T-cell (primary cell): ENCODE results near the gene PPP1R9B. TPM values are rescaled to one million over a fixed set of nuclear protein-coding genes. Genes with fewer than 3 reads are reported as not detected.

ENCODE experiments used
- ATAC-seq, 4 experiments: fragments of 200-7000 bp in 3 of 4; fragments of 150-1000 bp in 1 of 4; cut with Tn5 transposase; replicated peaks in 1 of 4; 1 replicate in 3 of 4; 2 replicates in 1 of 4; pipeline ENCODE4 v1.10.0; 2021; ENCODE audit warnings: moderate library complexity in 3 of 4, mild to moderate bottlenecking in 2 of 4, moderate number of reproducible peaks in 1 of 4
- CTCF ChIA-PET, 2 donors: fragments of 300-600 bp; sonication (Branson Sonifier 250); formaldehyde crosslinking; loops; one replicate each; lab custom pipeline; 2022; ENCODE audit warnings: antibody characterized with exemption in 2 of 2; lab: Charles Lee
- POLR2A ChIA-PET, 2 donors: fragments of 300-600 bp; sonication (Branson Sonifier 250); formaldehyde crosslinking; loops; one replicate each; lab custom pipeline; 2022; ENCODE audit warnings: antibody characterized with exemption in 2 of 2; lab: Charles Lee
- DNase-seq, 35 experiments: peaks; one replicate each; pipeline versions ENCODE4 v3.0.0 to v3.0.0-alpha.2; 2013 to 2023
- H3K27ac ChIP-seq: one replicate; pipeline ENCODE4 v1.5.1; 2013; ENCODE audit warnings: low read length
- H3K27me3 ChIP-seq, 2 experiments: replicated peaks in 1 of 2; 1 replicate in 1 of 2; 2 replicates in 1 of 2; pipeline versions ENCODE4 v1.6.1 to v1.7.0; 2013; ENCODE audit warnings: low read length in 1 of 2, mixed read lengths in 1 of 2; ENCODE audit not compliant: control insufficient read depth in 2 of 2, insufficient read depth in 2 of 2; ENCODE audit errors: extremely low read depth in 1 of 2
- H3K36me3 ChIP-seq, 2 donors: 1 replicate in 1 of 2; 2 replicates in 1 of 2; pipeline versions ENCODE4 v1.6.1 to v1.7.0; 2013; ENCODE audit warnings: low read length in 1 of 2; ENCODE audit not compliant: control insufficient read depth in 2 of 2, insufficient read depth in 1 of 2; ENCODE audit errors: extremely low read depth in 1 of 2
- H3K4me1 ChIP-seq, 2 experiments: 1 replicate in 1 of 2; 2 replicates in 1 of 2; pipeline versions ENCODE4 v1.6.1 to v1.7.0; 2013; ENCODE audit warnings: low read length in 2 of 2, mixed read lengths in 1 of 2; ENCODE audit not compliant: insufficient read depth in 2 of 2, control insufficient read depth in 1 of 2; ENCODE audit errors: extremely low read depth in 1 of 2
- H3K4me3 ChIP-seq, 2 donors: 1 replicate in 1 of 2; 2 replicates in 1 of 2; pipeline versions ENCODE4 v1.5.1 to v1.7.0; 2013; ENCODE audit warnings: mild to moderate bottlenecking in 2 of 2, low read length in 1 of 2, moderate library complexity in 1 of 2; ENCODE audit not compliant: control insufficient read depth in 1 of 2; ENCODE audit errors: extremely low read depth in 1 of 2
- H3K9me3 ChIP-seq: 2 replicates; pipeline ENCODE4 v1.7.0; 2013
- H3K27ac Mint-ChIP-seq, 2 donors: one replicate each; pipeline ENCODE4 v1.8.0; 2020 to 2021; ENCODE audit warnings: mild to moderate bottlenecking in 2 of 2, mixed read lengths in 2 of 2
- H3K27me3 Mint-ChIP-seq, 2 donors: one replicate each; pipeline ENCODE4 v1.8.0; 2021 to 2022; ENCODE audit warnings: mixed read lengths in 2 of 2
- H3K36me3 Mint-ChIP-seq: one replicate; pipeline ENCODE4 v1.8.0; 2021; ENCODE audit warnings: mixed read lengths
- H3K4me1 Mint-ChIP-seq, 3 donors: one replicate each; pipeline ENCODE4 v1.8.0; 2020 to 2022; ENCODE audit warnings: mixed read lengths in 3 of 3, mild to moderate bottlenecking in 1 of 3
- H3K4me3 Mint-ChIP-seq, 3 donors: one replicate each; pipeline ENCODE4 v1.8.0; 2020 to 2022; ENCODE audit warnings: mild to moderate bottlenecking in 3 of 3, mixed read lengths in 3 of 3, moderate library complexity in 3 of 3
- H3K9me3 Mint-ChIP-seq, 3 donors: one replicate each; pipeline ENCODE4 v1.8.0; 2020 to 2022; ENCODE audit warnings: mixed read lengths in 3 of 3
- WGBS: methylation state at CpG from one replicate; pipeline ENCODE4 v1.1.5; 2013; ENCODE audit warnings: missing lambda C conversion rate; ENCODE audit not compliant: insufficient coverage; 5-methylcytosine and 5-hydroxymethylcytosine counted together
- total RNA-seq, 35 experiments: library from RNA in 6 of 35; stranded (reverse) in 6 of 35; fragments of 120-200 nt in 1 of 35; gene quantifications; one replicate each; pipeline versions ENCODE4 v1.2.1 to v1.2.4 and lab custom pipeline; 2013 to 2026

The PPP1R9B gene
- total RNA-seq, 5 donors from 2014 or later (not counting 1 experiment from before 2014, with no cell fraction given) = 69.5 to 95.9 (median 91.3) TPM

DNA sequence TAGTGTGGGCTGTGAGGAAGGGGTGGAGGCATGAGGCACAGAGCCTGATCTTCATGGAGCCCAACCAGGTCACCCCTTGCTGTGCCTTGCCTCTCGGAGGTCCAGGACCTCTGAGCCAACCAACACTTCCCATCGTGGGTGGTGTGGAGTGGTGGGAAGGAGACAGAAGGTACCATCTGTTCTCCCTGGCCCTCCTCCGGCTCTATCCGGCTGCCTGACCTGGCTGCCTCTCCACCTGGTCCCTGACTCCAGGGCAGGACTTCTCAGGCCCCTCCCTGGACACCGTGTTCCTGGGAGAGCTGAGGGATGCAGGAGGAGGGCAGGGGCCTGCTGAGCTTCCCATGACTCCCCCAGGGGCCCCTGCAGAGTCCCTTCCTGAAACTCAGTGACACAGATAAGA, 51.5 kb downstream of the PPP1R9B start:
- Histone ChIP-seq H3K4me3 (no peak overlapping the region), H3K4me1 (peaks cover 5 to 34% of the 10 kb centered on the region in 2 experiments), H3K27me3 (no peaks in the 10 kb centered on the region), H3K36me3 (peaks cover 12 to 40% of the 10 kb centered on the region in 2 donors), H3K27ac (no peak overlapping the region), H3K9me3 (no peaks in the 10 kb centered on the region)
- Mint-ChIP-seq H3K4me3 (no peak overlapping the region), H3K4me1 (peaks cover 36 to 51% (median 39%) of the 10 kb centered on the region in 3 donors), H3K9me3 (no peaks in the 10 kb centered on the region), H3K36me3 (peaks cover 16% of the 10 kb centered on the region), H3K27me3 (no peaks in the 10 kb centered on the region), H3K27ac (no peak overlapping the region)
- 89% methylated on average over 3 of the region's 5 CpGs for WGBS
- DNase-seq (no peak), ATAC-seq (no peak)
- POLR2A ChIA-PET = no interaction called here
- CTCF ChIA-PET = interaction anchor here in 1 of 2 donors (1.0 kb wide), 1 partner anchor 8 kb away, joined by 5 read pairs; no protein-coding TSS in a partner anchor

GRCh38 chr17:50098583-50098982, 51.9 kb downstream of the PPP1R9B start:
- Histone ChIP-seq H3K4me3 (no peak overlapping the region), H3K27ac (no peak overlapping the region), H3K9me3 (no peaks in the 10 kb centered on the region), H3K36me3 (peaks cover 12 to 40% of the 10 kb centered on the region in 2 donors), H3K4me1 (peaks cover 5 to 34% of the 10 kb centered on the region in 2 experiments), H3K27me3 (no peaks in the 10 kb centered on the region)
- ATAC-seq (no peak), DNase-seq (no peak)
- H3K36me3 Mint-ChIP-seq = peaks cover 16% of the 10 kb centered on the region
- H3K4me1 Mint-ChIP-seq = peaks cover 38 to 53% (median 40%) of the 10 kb centered on the region in 3 donors
- ChIA-PET POLR2A (interaction anchor here in 1 of 2 donors (0.6 kb wide), 1 partner anchor 151 kb away, joined by 3 read pairs; no protein-coding TSS in a partner anchor), CTCF (no interaction called here)
- 88% methylated on average over 2 of the region's 4 CpGs for WGBS
- no peaks in the 10 kb centered on the region for H3K27me3 Mint-ChIP-seq
- no peaks in the 10 kb centered on the region for H3K9me3 Mint-ChIP-seq
- no peak overlapping the region for H3K27ac Mint-ChIP-seq
- H3K4me3 Mint-ChIP-seq = no peak overlapping the region

GRCh38 chr17:50097926-50098325, 52.6 kb downstream of the PPP1R9B start:
- Mint-ChIP-seq H3K4me1 (peaks cover 38 to 58% (median 40%) of the 10 kb centered on the region in 3 donors), H3K27me3 (no peaks in the 10 kb centered on the region), H3K4me3 (no peak overlapping the region), H3K9me3 (no peaks in the 10 kb centered on the region), H3K27ac (no peak overlapping the region), H3K36me3 (peaks cover 16% of the 10 kb centered on the region)
- no peak for DNase-seq
- H3K27ac ChIP-seq = no peak overlapping the region
- H3K27me3 ChIP-seq = no peaks in the 10 kb centered on the region
- POLR2A ChIA-PET = interaction anchor here (0.5 to 0.7 kb wide), 3 partner anchors 38 to 215 kb away, joined by 3 to 6 read pairs (median 4); no protein-coding TSS in a partner anchor
- CTCF ChIA-PET = interaction anchor here in 1 of 2 donors (0.5 kb wide), 1 partner anchor 171 kb away, joined by 9 read pairs; no protein-coding TSS in a partner anchor
- H3K9me3 ChIP-seq = no peaks in the 10 kb centered on the region
- ATAC-seq = no peak
- 90% methylated on average over 4 of the region's 4 CpGs for WGBS
- H3K4me1 ChIP-seq = peaks cover 5 to 34% of the 10 kb centered on the region in 2 experiments
- H3K36me3 ChIP-seq = peaks cover 12 to 37% of the 10 kb centered on the region in 2 donors
- no peak overlapping the region for H3K4me3 ChIP-seq

DNA sequence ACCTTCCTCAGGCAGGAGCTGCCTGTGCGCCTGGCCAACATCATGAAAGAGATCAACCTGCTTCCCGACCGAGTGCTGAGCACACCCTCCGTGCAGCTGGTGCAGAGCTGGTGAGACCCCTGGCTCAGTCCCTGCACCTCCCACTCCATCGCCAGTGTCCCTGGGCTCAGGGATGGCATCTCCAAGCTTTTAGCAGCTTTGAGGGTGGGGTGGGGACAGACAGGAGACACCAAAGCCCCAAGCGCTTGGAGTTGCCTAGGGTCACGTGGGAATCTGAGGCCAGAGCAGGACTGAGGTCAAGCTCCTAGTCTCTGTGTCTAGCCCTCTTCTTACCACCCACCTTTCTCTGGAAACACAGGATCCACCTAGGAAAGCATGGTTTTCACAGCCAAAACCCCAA, 53.0 kb downstream of the PPP1R9B start:
- no CpG with 5 or more reads among the region's 7 CpGs for WGBS
- H3K4me3 ChIP-seq = no peak overlapping the region
- peaks cover 12 to 34% of the 10 kb centered on the region in 2 donors for H3K36me3 ChIP-seq
- H3K4me1 ChIP-seq = peaks cover 5 to 34% of the 10 kb centered on the region in 2 experiments
- peak overlapping the region in 2 of 3 donors; percentile 21 to 31 for H3K4me3 Mint-ChIP-seq
- CTCF ChIA-PET = interaction anchor here in 1 of 2 donors (0.5 kb wide), 1 partner anchor 172 kb away, joined by 9 read pairs; no protein-coding TSS in a partner anchor
- ATAC-seq (no peak), DNase-seq (no peak)
- no peak overlapping the region for H3K27ac ChIP-seq
- H3K27me3 ChIP-seq = no peaks in the 10 kb centered on the region
- H3K4me1 Mint-ChIP-seq = peaks cover 38 to 58% (median 40%) of the 10 kb centered on the region in 3 donors
- H3K9me3 Mint-ChIP-seq = no peaks in the 10 kb centered on the region
- peak overlapping the region in 1 of 2 donors; percentile 11 for H3K27ac Mint-ChIP-seq
- H3K9me3 ChIP-seq = no peaks in the 10 kb centered on the region
- peaks cover 16% of the 10 kb centered on the region for H3K36me3 Mint-ChIP-seq
- POLR2A ChIA-PET = interaction anchor here in 1 of 2 donors (0.7 kb wide), 1 partner anchor 39 kb away, joined by 6 read pairs; no protein-coding TSS in a partner anchor
- H3K27me3 Mint-ChIP-seq = no peaks in the 10 kb centered on the region

GRCh38 chr17:50096758-50097157, 53.7 kb downstream of the PPP1R9B start:
- H3K36me3 Mint-ChIP-seq = peaks cover 16% of the 10 kb centered on the region
- 94% methylated on average over 2 of the region's 3 CpGs for WGBS
- H3K27me3 Mint-ChIP-seq = no peaks in the 10 kb centered on the region
- H3K27me3 ChIP-seq = no peaks in the 10 kb centered on the region
- peaks cover 5 to 34% of the 10 kb centered on the region in 2 experiments for H3K4me1 ChIP-seq
- peaks cover 38 to 58% (median 40%) of the 10 kb centered on the region in 3 donors for H3K4me1 Mint-ChIP-seq
- ATAC-seq = no peak
- H3K4me3 Mint-ChIP-seq = peak overlapping the region; percentile 95 to 97 (median 95)
- H3K4me3 ChIP-seq = no peak overlapping the region
- no peaks in the 10 kb centered on the region for H3K9me3 ChIP-seq
- no peak for DNase-seq
- ChIA-PET CTCF (no interaction called here), POLR2A (no interaction called here)
- no peak overlapping the region for H3K27ac ChIP-seq
- peak overlapping the region in 1 of 2 donors; percentile 58 for H3K27ac Mint-ChIP-seq
- H3K36me3 ChIP-seq = peaks cover 12 to 34% of the 10 kb centered on the region in 2 donors
- H3K9me3 Mint-ChIP-seq = no peaks in the 10 kb centered on the region

DNA sequence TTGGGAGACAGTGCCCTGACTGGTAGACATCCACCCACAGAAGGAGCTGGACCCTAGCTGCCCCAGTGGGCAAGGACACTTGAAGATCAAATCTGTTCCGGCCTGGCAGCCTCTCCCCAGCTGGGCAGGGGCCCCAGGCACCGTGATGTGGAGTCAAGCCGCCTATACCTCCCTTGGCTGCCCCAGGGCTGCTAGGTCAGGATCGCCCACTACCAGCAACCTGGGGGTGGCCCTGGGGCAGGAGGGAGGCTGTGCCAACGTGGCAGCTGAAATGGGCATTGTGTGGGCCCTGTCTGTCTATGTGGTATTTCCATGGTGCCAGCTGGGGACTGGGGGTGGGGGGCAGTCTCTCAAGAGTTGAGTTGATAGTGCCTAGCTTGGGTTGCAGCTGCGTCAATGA, 54.4 kb downstream of the PPP1R9B start:
- no peaks in the 10 kb centered on the region for H3K9me3 ChIP-seq
- peak in 1 of 35 experiments; percentile 13 for DNase-seq
- H3K4me1 Mint-ChIP-seq = peaks cover 38 to 58% (median 40%) of the 10 kb centered on the region in 3 donors
- peaks cover 12 to 34% of the 10 kb centered on the region in 2 donors for H3K36me3 ChIP-seq
- 58% methylated on average over 6 of the region's 6 CpGs for WGBS
- H3K4me1 ChIP-seq = peaks cover 5 to 31% of the 10 kb centered on the region in 2 experiments
- H3K27me3 ChIP-seq = peaks cover 0 to 2% of the 10 kb centered on the region in 2 experiments
- no peaks in the 10 kb centered on the region for H3K27me3 Mint-ChIP-seq
- no peak overlapping the region for H3K27ac ChIP-seq
- H3K4me3 Mint-ChIP-seq = peak overlapping the region; percentile 95 to 97 (median 95)
- peaks cover 16% of the 10 kb centered on the region for H3K36me3 Mint-ChIP-seq
- ChIA-PET CTCF (interaction anchor here in 1 of 2 donors (0.6 kb wide), 1 partner anchor 1644 kb away, joined by 4 read pairs; no protein-coding TSS in a partner anchor), POLR2A (no interaction called here)
- ATAC-seq = no peak
- H3K4me3 ChIP-seq = peak overlapping the region; percentile 59 to 82
- no peaks in the 10 kb centered on the region for H3K9me3 Mint-ChIP-seq
- peak overlapping the region; percentile 96 for H3K27ac Mint-ChIP-seq
